H1 (cell line): ENCODE data around the gene DESI1. TPM values are rescaled to one million over a fixed set of nuclear protein-coding genes. Genes with fewer than 3 reads are reported as not detected.

Experiments
- CTCF ChIA-PET: fragments of 300-600 bp; sonication (Branson Sonifier 250); formaldehyde crosslinking; loops from one replicate; lab custom pipeline; 2021; ENCODE audit not compliant: partially characterized antibody; lab: Charles Lee
- POLR2A ChIA-PET: fragments of 300-600 bp; sonication (Branson Sonifier 250); formaldehyde crosslinking; loops from one replicate; lab custom pipeline; 2021; ENCODE audit warnings: inconsistent platforms; ENCODE audit not compliant: partially characterized antibody; lab: Charles Lee
- DNase-seq, 2 experiments: peaks; one replicate each; pipeline versions ENCODE4 v3.0.0 to v3.0.0-alpha.2; 2010 to 2022; ENCODE audit warnings: low spot score in 2 of 2, low read depth in 1 of 2, mixed read lengths in 1 of 2
- FAIRE-seq: peaks from 2 replicates; lab custom pipeline; 2011; peaks lifted over from hg19 to GRCh38; lab: Jason Lieb, UNC
- H2AFZ ChIP-seq: 2 replicates; pipeline ENCODE4 v1.8.1; 2012; ENCODE audit warnings: low read length, inconsistent platforms
- H2AK5ac ChIP-seq: 2 replicates; pipeline ENCODE4 v1.6.1; 2013; ENCODE audit warnings: low read depth, low read length
- H2BK120ac ChIP-seq: replicated peaks from 2 replicates; pipeline ENCODE3; 2013; ENCODE audit warnings: low read depth, low read length, inconsistent platforms
- H2BK12ac ChIP-seq: 2 replicates; pipeline ENCODE4 v1.6.1; 2013; ENCODE audit warnings: low read depth, low read length
- H2BK15ac ChIP-seq: 2 replicates; pipeline ENCODE4 v1.6.1; 2013; ENCODE audit warnings: low read length
- H2BK20ac ChIP-seq: 2 replicates; pipeline ENCODE4 v1.6.1; 2013; ENCODE audit warnings: low read length
- H2BK5ac ChIP-seq: 2 replicates; pipeline ENCODE4 v1.6.1; 2013; ENCODE audit warnings: low read depth, low read length
- H3K14ac ChIP-seq: 2 replicates; pipeline ENCODE4 v1.6.1; 2013; ENCODE audit warnings: inconsistent platforms; ENCODE audit not compliant: insufficient read length
- H3K18ac ChIP-seq: 2 replicates; pipeline ENCODE4 v1.6.1; 2013; ENCODE audit warnings: low read length; ENCODE audit errors: extremely low read depth
- H3K23ac ChIP-seq: 2 replicates; pipeline ENCODE4 v1.6.1; 2013; ENCODE audit warnings: inconsistent platforms; ENCODE audit not compliant: insufficient read length
- H3K23me2 ChIP-seq: 2 replicates; pipeline ENCODE4 v1.6.1; 2013; ENCODE audit warnings: low read depth, low read length
- H3K27ac ChIP-seq: 2 replicates; pipeline ENCODE4 v1.6.1; 2011; ENCODE audit warnings: low read depth, low read length, inconsistent platforms
- H3K27me3 ChIP-seq, 4 experiments: replicated peaks in 1 of 4; 1 replicate in 1 of 4; 2 replicates in 3 of 4; pipeline versions ENCODE4 v1.6.1 to v1.8.1; 2011 to 2013; ENCODE audit warnings: low read length in 3 of 4, mild to moderate bottlenecking in 3 of 4, inconsistent platforms in 2 of 4, mixed read lengths in 2 of 4, moderate library complexity in 1 of 4; ENCODE audit not compliant: control insufficient read depth in 3 of 4, insufficient read depth in 3 of 4; ENCODE audit errors: extremely low read depth in 1 of 4
- H3K36me3 ChIP-seq, 4 experiments: 2 replicates each; pipeline versions ENCODE4 v1.6.1 to v1.8.1; 2011 to 2013; ENCODE audit warnings: mild to moderate bottlenecking in 4 of 4, low read length in 3 of 4, moderate library complexity in 2 of 4, control low read depth in 1 of 4, inconsistent platforms in 1 of 4; ENCODE audit not compliant: insufficient read depth in 4 of 4, control insufficient read depth in 2 of 4
- H3K4ac ChIP-seq: replicated peaks from 2 replicates; pipeline ENCODE3; 2013; ENCODE audit warnings: low read length, low read depth, mixed read lengths, inconsistent platforms; ENCODE audit not compliant: insufficient read length
- H3K4me1 ChIP-seq, 4 experiments: replicated peaks in 1 of 4; 1 replicate in 1 of 4; 2 replicates in 3 of 4; pipeline versions ENCODE4 v1.6.1 to v1.8.1; 2011 to 2013; ENCODE audit warnings: low read length in 3 of 4, inconsistent platforms in 2 of 4, mixed read lengths in 1 of 4; ENCODE audit not compliant: insufficient read depth in 4 of 4, control insufficient read depth in 3 of 4
- H3K4me2 ChIP-seq, 2 experiments: 2 replicates each; pipeline versions ENCODE4 v1.6.1 to v1.8.1; 2011 to 2013; ENCODE audit warnings: low read depth in 2 of 2, low read length in 2 of 2, control low read depth in 1 of 2, inconsistent platforms in 1 of 2, mild to moderate bottlenecking in 1 of 2; ENCODE audit not compliant: insufficient read depth in 1 of 2
- H3K4me3 ChIP-seq, 4 experiments: fragments of 200-600, 300-600 bp in 1 of 4; sonication (generic), shearing (Covaris generic), sonication (Bioruptor Twin) in 1 of 4; 2 replicates each; pipeline versions ENCODE4 v1.5.1 to v1.8.1; 2011 to 2016; ENCODE audit warnings: low read length in 4 of 4, low read depth in 3 of 4, control low read depth in 2 of 4, inconsistent platforms in 2 of 4, mild to moderate bottlenecking in 2 of 4, mixed read lengths in 1 of 4, moderate library complexity in 1 of 4; ENCODE audit not compliant: insufficient read depth in 2 of 4; ENCODE audit errors: extremely low read depth in 1 of 4
- H3K56ac ChIP-seq: replicated peaks from 2 replicates; pipeline ENCODE3; 2013; ENCODE audit warnings: low read depth, mild to moderate bottlenecking, mixed read lengths, low read length, inconsistent platforms; ENCODE audit not compliant: insufficient read length
- H3K79me1 ChIP-seq: 2 replicates; pipeline ENCODE4 v1.6.1; 2013; ENCODE audit warnings: low read depth, low read length, control low read depth
- H3K79me2 ChIP-seq, 2 experiments: 2 replicates each; pipeline versions ENCODE4 v1.6.1 to v1.8.1; 2012 to 2013; ENCODE audit warnings: low read length in 2 of 2, mild to moderate bottlenecking in 2 of 2, inconsistent platforms in 1 of 2; ENCODE audit not compliant: insufficient read depth in 2 of 2, control insufficient read depth in 1 of 2
- H3K9ac ChIP-seq, 4 experiments: replicated peaks in 1 of 4; 1 replicate in 1 of 4; 2 replicates in 3 of 4; pipeline versions ENCODE4 v1.6.1 to v1.8.1; 2011 to 2013; ENCODE audit warnings: low read depth in 3 of 4, low read length in 3 of 4, control low read depth in 2 of 4, mild to moderate bottlenecking in 2 of 4, moderate library complexity in 2 of 4, inconsistent platforms in 1 of 4; ENCODE audit errors: extremely low read depth in 1 of 4
- H3K9me3 ChIP-seq, 2 experiments: 2 replicates each; pipeline versions ENCODE4 v1.6.1 to v1.8.1; 2012 to 2013; ENCODE audit warnings: mild to moderate bottlenecking in 2 of 2, moderate library complexity in 2 of 2, control low read depth in 1 of 2, inconsistent platforms in 1 of 2, low read depth in 1 of 2, low read length in 1 of 2, mixed read lengths in 1 of 2; ENCODE audit not compliant: insufficient read depth in 2 of 2
- H4K20me1 ChIP-seq, 2 experiments: replicated peaks in 1 of 2; 2 replicates each; pipeline versions ENCODE3 to v1.8.1; 2011 to 2013; ENCODE audit warnings: inconsistent platforms in 2 of 2, low read length in 2 of 2, mild to moderate bottlenecking in 1 of 2; ENCODE audit not compliant: insufficient read depth in 2 of 2, control insufficient read depth in 1 of 2
- H4K5ac ChIP-seq: 2 replicates; pipeline ENCODE4 v1.6.1; 2013; ENCODE audit warnings: low read length, low read depth, mixed read lengths, inconsistent platforms; ENCODE audit not compliant: insufficient read length
- H4K8ac ChIP-seq: 2 replicates; pipeline ENCODE4 v1.8.0; 2013; ENCODE audit warnings: mild to moderate bottlenecking, moderate library complexity, low read length, inconsistent platforms; ENCODE audit not compliant: insufficient read depth; ENCODE audit errors: extremely low read depth
- H4K91ac ChIP-seq: replicated peaks from 2 replicates; pipeline ENCODE3; 2013; ENCODE audit warnings: low read length, mixed read lengths, inconsistent platforms; ENCODE audit not compliant: insufficient read length
- MAX ChIP-seq: IDR thresholded peaks from 2 replicates; pipeline ENCODE4 v1.6.1; 2012; ENCODE audit warnings: inconsistent platforms
- POLR2A ChIP-seq, 2 experiments: IDR thresholded peaks; 1 replicate in 1 of 2; 2 replicates in 1 of 2; pipeline ENCODE4 v1.6.1; 2011; ENCODE audit warnings: low read depth in 2 of 2, low read length in 2 of 2, mild to moderate bottlenecking in 2 of 2; ENCODE audit errors: control extremely low read depth in 1 of 2
- POLR2AphosphoS5 ChIP-seq: IDR thresholded peaks from 2 replicates; pipeline ENCODE4 v1.6.1; 2011; ENCODE audit warnings: low read depth, low read length
- RNF2 ChIP-seq: fragments of 200-900, 300-1000 bp; sonication (generic); IDR thresholded peaks from 2 replicates; pipeline ENCODE4 v1.7.1; 2016; ENCODE audit warnings: borderline replicate concordance, low read depth, mild to moderate bottlenecking, antibody characterized with exemption, low read length; ENCODE audit not compliant: poor library complexity, severe bottlenecking; ENCODE audit errors: missing control alignments
- RXRA ChIP-seq: IDR thresholded peaks from 2 replicates; pipeline ENCODE4 v1.6.1; 2011; ENCODE audit warnings: low read depth, mild to moderate bottlenecking, low read length, moderate library complexity; ENCODE audit not compliant: insufficient read depth
- SIN3A ChIP-seq, 2 experiments: IDR thresholded peaks in 1 of 2; conservative IDR thresholded peaks in 1 of 2; 2 replicates each; pipeline ENCODE4 v1.6.1; 2011 to 2012; ENCODE audit warnings: low read length in 2 of 2, improper control_type of control experiment in 1 of 2, low read depth in 1 of 2, mild to moderate bottlenecking in 1 of 2
- SIX5 ChIP-seq: IDR thresholded peaks from 2 replicates; pipeline ENCODE4 v1.6.1; 2011; ENCODE audit warnings: mild to moderate bottlenecking, low read depth, low read length
- SP1 ChIP-seq: IDR thresholded peaks from 2 replicates; pipeline ENCODE4 v1.6.1; 2011; ENCODE audit warnings: low read depth, low read length
- YY1 ChIP-seq: IDR thresholded peaks from 2 replicates; pipeline ENCODE4 v1.6.1; 2011; ENCODE audit warnings: low read depth, mild to moderate bottlenecking, low read length
- WGBS, 2 experiments: shearing (Covaris generic) in 1 of 2; methylation state at CpG; one replicate each; pipeline versions ENCODE4 v1.1.6 to v1.1.7; 2013 to 2015; ENCODE audit warnings: low lambda C conversion rate in 2 of 2, mixed read lengths in 2 of 2, inconsistent platforms in 1 of 2, low coverage in 1 of 2, missing lambda C conversion rate in 1 of 2; ENCODE audit not compliant: insufficient replicate concordance in 2 of 2, insufficient coverage in 1 of 2, insufficient read length in 1 of 2; ENCODE audit errors: extremely low coverage in 1 of 2, missing lambda C conversion rate in 1 of 2; 5-methylcytosine and 5-hydroxymethylcytosine counted together
- polyA plus RNA-seq, 7 experiments: library from polyadenylated mRNA; depleted of rRNA in 3 of 7; stranded (reverse) in 5 of 7; unstranded in 2 of 7; fragments of >200 nt in 5 of 7; fragments of 200-250 nt in 2 of 7; gene quantifications; 1 replicate in 5 of 7; 2 replicates in 1 of 7; 4 replicates in 1 of 7; pipeline versions ENCODE4 v1.2.1 to v1.2.3, GENCODE V29; 2011 to 2013; ENCODE audit warnings: missing spikeins in 2 of 7, mixed read lengths in 2 of 7
- total RNA-seq: library from RNA; stranded (reverse); fragmentation: NEBNext Ultra II Directional; extraction: Animal tissue kit (Norgen Biotek cat#: 25700); gene quantifications from 2 replicates; pipeline ENCODE4 v1.2.1, GENCODE V29; 2021

DESI1 gene
- total and polyA plus RNA-seq, 2 of the 8 experiments (the other 6 are each of a cell fraction or from before 2014, with no cell fraction given) = 27.6 to 34.3 TPM

- H3K4me2 ChIP-seq = no peak overlapping the region
- peak overlapping the region; percentile 22 for H4K91ac ChIP-seq
- 0 out of 2 replicates have a peak overlapping the region, but pooled peaks have one; percentile 72 for H2BK15ac ChIP-seq
- no peak overlapping the region for H4K5ac ChIP-seq
- no peak overlapping the region for H3K23ac ChIP-seq
- H2AK5ac ChIP-seq = no peak overlapping the region
- ChIA-PET CTCF (interaction anchor here (0.8 to 16.1 kb wide), 13 partner anchors 9 to 154 kb away, joined by 3 to 169 read pairs (median 5); partner anchors contain the start of gene POLR3H), POLR2A (interaction anchor here (0.6 to 2.3 kb wide), 8 partner anchors 12 to 64 kb away, joined by 3 to 7 read pairs (median 3); partner anchors contain the start of genes DESI1, PMM1 and XRCC6)
- H4K8ac ChIP-seq = 0 out of 2 replicates have a peak overlapping the region, but pooled peaks have one; percentile 53
- DNase-seq = peak in 1 of 2 experiments; percentile 58
- no peak overlapping the region for H3K27ac ChIP-seq
- no peak overlapping the region for H2BK5ac ChIP-seq
- H3K4me3 ChIP-seq = no peak overlapping the region; a peak in 1 of 8 replicates
- no peak overlapping the region for H3K14ac ChIP-seq
- H2BK20ac ChIP-seq = peak overlapping the region; percentile 61; the same call in 1 of the 2 replicates
- H2BK12ac ChIP-seq = 0 out of 2 replicates have a peak overlapping the region, but pooled peaks have one; percentile 27
- H2BK120ac ChIP-seq = no peak overlapping the region
- no peaks in the 10 kb centered on the region for H3K27me3 ChIP-seq
- H4K20me1 ChIP-seq = no peaks in the 10 kb centered on the region
- H3K4me1 ChIP-seq = peaks cover 4 to 28% (median 19%) of the 10 kb centered on the region in 4 experiments
- no peaks in the 10 kb centered on the region for H3K9me3 ChIP-seq
- no peaks in the 10 kb centered on the region for H3K79me2 ChIP-seq
- no peak overlapping the region for H3K4ac ChIP-seq
- H3K36me3 ChIP-seq = no peaks in the 10 kb centered on the region
- peak overlapping the region; percentile 25; the same call in 1 of the 2 replicates for H3K18ac ChIP-seq
- peaks cover 6% of the 10 kb centered on the region; the same call in 1 of the 2 replicates for H3K23me2 ChIP-seq
- 80% methylated on average over 15 of the region's 19 CpGs; no CpG with 5 or more reads in 1 of the 2 experiments for WGBS, 2 experiments
- peak overlapping the region; percentile 86; the same call in 1 of the 2 replicates for H2AFZ ChIP-seq
- H3K56ac ChIP-seq = no peak overlapping the region
- FAIRE-seq = no peak
- H3K79me1 ChIP-seq = no peaks in the 10 kb centered on the region; the same call in 1 of the 2 replicates
- H3K9ac ChIP-seq = no peak overlapping the region; a peak in 1 of 7 replicates
- TF ChIP-seq SIN3A (conservative IDR thresholded peaks at IDR 0.05 in 1 of 2, IDR thresholded peaks at IDR 0.05 in 1 of 2; ENCODE audit: low read depth in 1 of 2, low read length in 2 of 2) (no peak), RXRA (0 out of 2 replicates have a peak, but pooled peaks have one; percentile 18), SIX5 (no peak), YY1 (0 out of 2 replicates have a peak, but pooled peaks have one; percentile 51), POLR2A (IDR thresholded peaks at IDR 0.05; ENCODE audit: control extremely low read depth in 1 of 2, low read depth in 2 of 2, low read length in 2 of 2) (no peak), SP1 (0 out of 2 replicates have a peak, but pooled peaks have one; percentile 20), MAX (0 out of 2 replicates have a peak, but pooled peaks have one; percentile 10), RNF2 (no peak), POLR2AphosphoS5 (no peak)
These were observed 63.2 kb downstream of the DESI1 start for GRCh38 chr22:41557401-41558240.
